GM18502 (cell line): ENCODE measurements around the gene GLYAT.

Source experiments
- ATAC-seq: cut with Tn5 transposase; IDR thresholded peaks from one replicate; pipeline ENCODE4 v1.9.1; 2021; ENCODE audit warnings: mild to moderate bottlenecking; ENCODE audit not compliant: unreplicated experiment, poor library complexity

The GLYAT gene

GRCh38 chr11:58731819-58732218 lies at the start of gene GLYAT:
TSS of gene GLYAT (minus strand) at chr11:58731943. CDS start at chr11:58724496, 7,447 bp downstream.
- ATAC-seq: no peak

DNA sequence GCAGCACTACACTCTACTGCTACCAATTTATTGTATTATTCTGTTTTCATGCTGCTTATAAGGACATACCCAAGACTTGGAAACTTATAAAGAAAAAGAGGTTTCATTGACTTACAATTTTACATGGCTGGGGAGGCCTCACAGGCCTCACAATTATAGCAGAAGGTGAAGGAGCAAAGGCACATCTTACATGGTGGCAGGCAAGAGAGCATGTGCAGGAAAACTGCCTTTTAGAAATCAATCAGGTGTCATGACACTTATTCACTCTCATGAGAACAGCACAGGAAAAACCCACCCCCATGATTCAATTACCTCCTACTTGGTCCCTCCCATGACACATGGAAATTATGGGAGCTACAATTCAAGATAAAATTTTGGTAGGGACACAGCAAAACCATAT lies 49.6 kb upstream of the GLYAT start:
- no peak for ATAC-seq

DNA sequence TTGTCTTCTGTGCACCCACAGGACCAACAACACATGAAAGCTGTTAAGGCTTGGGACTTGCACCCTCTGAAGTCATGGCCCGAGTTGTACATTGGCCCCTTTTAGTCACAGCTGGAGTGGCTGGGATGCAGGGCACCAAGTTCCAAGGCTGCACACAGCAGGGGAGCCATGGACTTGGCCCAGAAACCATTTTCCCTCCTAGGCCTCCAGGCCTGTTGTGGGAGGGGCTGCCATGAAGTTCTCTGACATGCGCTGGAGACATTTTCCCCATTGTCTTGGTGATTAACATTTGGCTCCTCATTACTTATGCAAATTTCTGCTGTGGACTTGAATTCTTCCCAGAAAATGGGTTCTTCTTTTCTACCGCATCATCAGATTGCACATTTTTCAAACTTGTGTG lies 48.8 kb upstream of the GLYAT start:
- ATAC-seq: no peak

- ATAC-seq: no peak
These were observed 45.4 kb upstream of the GLYAT start for GRCh38 chr11:58776891-58777710.

DNA sequence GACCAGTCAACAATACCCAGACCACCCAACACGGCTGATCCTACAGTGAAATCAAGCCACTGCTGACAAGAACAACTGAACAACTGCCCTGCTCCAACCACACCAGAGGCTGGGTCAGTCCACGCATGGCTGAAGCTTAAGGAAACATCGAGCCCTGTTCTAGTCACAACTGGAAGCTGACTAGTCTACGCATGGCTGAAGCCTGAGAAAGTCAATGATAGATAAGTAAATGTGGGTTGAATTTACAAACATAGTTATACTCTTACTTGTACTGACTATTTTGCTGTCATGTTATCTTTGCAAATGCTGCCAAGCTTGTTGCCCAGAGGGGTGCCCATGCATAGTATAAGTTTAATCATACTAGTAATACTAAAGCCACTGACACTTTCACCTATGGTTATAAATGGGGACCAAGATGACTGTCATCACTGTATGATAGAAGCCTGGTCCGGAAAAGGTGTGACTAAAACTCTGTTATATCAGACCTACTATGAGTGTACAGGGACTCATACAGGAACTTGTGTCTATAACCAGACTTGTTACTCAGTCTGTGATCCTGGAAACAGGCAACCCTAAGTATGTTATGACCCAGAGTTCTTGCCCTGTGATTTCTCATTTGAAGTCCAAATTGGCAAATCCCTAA lies 43.4 kb upstream of the GLYAT start:
- no peak for ATAC-seq

DNA sequence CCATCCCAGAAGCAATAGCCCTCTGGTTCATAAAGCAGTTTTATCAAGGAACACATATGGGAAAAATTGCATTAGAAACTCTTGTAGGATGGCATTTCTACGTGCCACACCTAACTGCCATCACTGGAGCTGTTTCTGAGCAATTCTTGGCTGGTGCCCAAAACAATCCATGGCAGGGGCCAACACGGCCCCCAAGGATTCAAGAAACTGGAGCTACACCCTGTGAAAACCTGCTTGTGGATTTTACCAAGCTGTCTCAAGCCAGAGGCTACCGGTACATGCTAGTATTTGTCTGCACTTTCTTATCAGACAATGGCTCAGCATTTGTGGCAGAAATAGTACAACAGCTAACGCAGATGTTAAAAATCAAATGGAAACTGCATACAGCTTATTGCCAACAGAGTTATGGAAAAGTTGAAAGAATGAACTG lies 42.4 kb upstream of the GLYAT start:
- ATAC-seq: no peak

DNA sequence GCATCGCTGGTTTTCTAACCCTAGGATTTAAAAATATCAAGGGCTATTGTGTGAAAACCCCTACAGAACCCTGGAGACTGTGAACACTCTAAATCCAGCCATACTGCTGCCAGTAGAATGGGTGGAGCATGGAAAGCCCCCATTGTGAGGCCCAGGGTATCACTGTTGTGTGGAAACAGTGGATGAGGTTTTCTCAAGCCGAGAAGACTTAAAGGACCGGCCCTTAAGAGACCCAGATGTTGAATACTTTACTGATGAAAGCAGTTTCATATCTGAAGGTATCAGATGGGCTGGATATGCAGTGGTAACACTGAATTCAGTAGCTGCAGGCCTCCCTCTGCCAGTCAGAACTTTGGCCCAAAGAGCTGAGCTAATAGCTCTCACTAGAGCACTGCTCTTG lies 41.6 kb upstream of the GLYAT start:
- ATAC-seq: no peak

GRCh38 chr11:58772329-58773285 lies 40.9 kb upstream of the GLYAT start:
- no peak for ATAC-seq

DNA sequence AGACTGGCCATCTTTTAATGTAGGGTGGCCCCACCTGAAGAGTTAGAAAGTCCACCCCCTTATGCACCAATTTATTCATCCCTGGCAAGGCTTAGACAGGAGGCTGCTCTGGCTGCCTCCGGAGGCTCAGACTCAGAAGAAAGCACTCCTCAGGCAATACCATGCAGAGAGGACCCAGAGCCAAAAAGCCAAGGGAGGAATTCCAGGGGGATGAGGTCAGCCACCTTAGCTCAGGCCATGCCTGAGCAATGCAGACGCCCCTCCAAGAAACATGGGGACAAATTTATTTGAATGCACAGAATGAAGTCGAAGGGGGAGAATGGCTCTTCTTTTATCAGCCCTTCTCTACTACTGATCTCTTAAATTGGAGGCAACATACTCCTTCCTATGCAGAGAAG lies 39.7 kb upstream of the GLYAT start:
- no peak for ATAC-seq

DNA sequence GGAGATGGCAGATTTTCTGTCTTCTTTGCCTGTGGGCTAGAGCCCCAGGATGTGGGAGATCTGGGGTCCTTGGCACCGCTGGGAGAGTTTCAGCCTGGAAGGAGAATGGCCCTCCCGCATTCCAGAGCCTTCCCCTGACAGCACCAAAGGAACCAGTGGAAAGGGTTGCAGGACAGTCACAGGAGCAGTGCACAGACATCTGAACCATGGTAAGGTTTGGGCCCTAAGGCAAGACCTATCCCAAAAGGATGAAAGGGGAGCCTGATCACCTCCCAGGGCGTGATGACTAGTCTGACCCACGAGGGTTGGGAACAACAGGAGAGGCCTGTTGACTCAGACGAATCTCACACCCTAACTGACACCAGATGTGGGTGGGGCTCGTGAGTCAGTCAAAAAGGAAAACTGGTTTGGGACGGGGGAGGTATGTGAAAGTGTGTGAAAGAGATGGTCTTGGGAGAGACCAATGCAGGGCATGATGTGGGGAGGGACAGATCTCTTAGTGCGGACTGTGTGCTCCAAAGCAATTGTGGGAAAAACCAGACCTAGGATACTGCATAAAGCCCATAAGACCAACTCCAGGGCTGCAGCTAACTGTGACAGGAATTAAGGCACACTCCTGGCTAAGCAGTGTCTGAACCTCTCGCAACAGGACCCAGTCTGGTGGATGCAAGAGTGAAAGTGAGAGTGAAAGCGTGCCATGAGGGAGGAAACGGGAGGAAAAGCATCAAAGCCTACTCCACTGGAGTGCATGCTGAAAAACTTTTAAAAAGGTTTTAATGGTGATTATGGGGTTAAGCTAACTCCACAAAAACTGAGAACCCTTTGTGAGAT lies 39.1 kb upstream of the GLYAT start:
- ATAC-seq: no peak

DNA sequence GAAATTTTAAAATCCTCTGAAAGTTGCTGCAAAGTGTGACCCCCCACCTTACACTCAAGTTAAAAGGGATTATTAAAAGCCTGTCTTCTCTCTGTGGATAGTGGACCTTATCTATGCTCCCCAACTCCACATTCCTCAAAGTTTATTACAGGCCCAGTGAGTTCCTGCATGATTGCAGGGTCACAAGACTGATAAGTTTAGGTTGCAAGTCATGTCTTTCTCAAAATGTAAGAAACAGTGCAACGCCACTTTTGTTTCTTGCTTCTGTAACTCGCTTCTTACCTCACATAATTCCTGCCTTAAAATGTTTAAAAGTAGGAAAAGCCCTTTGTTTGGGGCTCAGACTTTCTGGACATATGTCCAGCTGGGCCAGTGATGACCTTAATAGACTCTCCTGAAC lies 38.4 kb upstream of the GLYAT start:
- ATAC-seq: no peak

- ATAC-seq: no peak
These were observed 37.6 kb upstream of the GLYAT start for GRCh38 chr11:58769308-58769707.

GRCh38 chr11:58768137-58768536 lies 36.4 kb upstream of the GLYAT start:
- ATAC-seq: no peak

DNA sequence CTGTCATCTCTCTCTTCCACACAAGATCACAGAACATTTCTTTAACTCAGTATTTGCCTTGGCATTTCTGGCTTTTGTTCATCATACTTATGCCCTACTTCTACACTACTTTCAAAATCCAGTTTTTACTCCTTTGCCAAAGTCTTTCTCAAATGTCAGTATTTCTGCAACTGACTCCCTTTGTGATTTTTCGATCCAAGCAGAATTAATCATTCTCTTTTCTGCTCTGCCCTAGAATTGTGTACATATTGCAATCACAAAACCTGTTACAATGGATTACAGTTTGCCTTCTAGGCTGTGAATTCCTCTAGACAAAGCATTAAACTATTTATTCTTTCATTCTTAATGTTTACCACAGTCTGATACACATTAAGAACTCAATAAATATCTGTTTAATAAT lies 33.3 kb upstream of the GLYAT start:
- no peak for ATAC-seq

DNA sequence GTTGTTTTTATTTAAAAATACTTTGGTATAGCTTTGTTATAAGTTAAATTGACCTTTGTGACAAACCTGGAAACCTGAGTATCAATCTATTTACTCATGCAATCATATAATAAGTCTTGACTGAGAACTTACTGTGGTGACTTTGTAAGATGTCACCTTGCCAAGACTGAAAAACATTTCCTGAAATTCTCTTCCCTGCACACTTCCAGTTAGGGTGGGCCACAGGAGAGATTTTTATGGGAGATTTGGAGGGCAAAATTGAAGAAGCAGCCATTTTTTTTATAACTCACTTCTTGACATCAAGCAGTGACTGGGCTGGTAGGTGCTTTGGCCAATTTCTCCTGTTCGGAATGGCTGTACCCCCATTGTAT lies 31.4 kb upstream of the GLYAT start:
- no peak for ATAC-seq

DNA sequence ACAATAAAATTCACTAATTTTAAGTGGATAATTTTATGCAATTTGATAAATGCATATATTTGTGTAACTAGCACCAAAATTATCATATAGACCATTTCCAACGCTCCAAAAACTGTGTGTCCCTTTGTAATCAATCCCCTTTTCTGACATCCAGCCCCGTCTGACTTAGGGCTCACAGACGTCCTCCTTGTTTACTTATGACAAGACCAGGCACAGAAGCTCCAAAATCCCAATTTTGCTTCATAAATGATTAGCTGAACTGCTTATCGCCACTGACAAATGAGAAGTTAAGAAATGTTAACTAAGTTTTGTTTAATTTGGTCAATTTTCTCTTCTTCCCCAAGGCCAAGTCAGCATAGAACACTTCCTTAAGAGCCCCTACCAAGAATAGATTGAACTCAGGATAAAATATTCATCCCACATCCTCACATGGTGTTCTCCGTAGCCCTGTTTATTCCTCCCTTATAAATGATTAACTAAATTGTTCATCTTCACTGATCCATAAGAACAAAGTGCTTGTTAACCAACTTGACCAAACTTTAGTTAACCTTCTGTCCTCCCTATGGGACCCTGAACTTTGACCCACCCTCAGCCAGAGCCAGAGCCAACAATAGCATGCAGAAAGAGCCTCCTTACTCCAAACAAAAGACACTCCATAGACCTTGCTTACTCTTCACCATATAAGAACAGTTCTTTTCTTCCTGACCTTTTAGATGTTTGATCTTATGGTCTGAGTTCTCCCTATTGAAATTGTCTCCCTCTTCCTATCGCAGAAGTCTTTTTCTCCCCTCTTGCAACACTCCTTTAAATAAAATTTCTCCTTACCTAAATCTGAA lies 30.8 kb upstream of the GLYAT start:
- no peak for ATAC-seq

DNA sequence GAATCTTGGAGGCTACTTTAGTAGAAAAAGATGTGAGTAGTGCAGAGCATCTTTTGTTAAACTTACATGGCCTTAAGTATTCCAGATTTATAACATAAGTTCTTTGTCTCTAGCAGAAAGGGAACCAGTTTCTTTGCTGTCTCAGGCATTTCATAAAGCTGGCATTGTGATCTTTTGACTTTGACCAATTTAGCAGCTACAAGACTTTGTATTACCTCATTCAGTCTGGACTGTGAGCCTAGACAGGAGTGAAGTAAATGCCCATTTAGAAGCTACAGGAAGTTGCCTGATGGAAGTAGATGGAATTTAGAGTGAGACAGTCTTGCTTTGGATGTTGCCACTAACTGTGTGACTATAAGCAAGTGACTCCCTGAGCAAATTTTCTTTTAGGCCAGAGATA lies 25.7 kb upstream of the GLYAT start:
- ATAC-seq: no peak

DNA sequence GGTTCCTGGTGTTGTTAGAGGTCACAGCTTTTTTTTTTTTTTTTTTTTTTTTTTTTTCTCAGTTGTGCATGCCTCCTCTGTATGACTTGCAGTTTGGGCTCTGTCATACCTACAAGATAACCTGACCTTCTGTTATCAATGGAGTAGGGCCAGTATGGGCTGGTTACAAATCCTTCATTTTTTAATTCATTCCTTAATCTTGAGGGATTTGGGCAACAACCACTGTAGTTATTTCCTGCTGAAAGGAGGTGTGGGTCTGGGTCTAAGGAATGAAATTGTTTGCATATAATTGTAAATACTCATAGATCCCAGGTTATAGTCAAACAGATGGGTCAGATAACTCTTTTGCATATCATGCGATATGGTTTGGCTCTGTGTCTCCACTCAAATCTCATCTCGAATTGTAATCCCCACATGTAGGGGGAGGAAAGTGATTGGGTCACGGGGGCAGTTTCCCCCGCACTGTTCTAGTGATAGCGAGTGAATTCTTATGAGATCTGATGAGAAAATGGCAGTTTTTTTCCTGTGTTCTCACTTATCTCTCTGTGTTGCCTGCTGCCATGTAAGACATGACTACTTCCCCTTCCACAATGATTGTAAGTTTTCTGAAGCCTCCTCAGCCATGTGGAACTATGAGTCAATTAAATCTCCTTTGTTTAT lies 14.1 kb upstream of the GLYAT start:
- ATAC-seq: no peak
